Measurements from ENCODE around the gene CALD1.

The CALD1 gene

DNA sequence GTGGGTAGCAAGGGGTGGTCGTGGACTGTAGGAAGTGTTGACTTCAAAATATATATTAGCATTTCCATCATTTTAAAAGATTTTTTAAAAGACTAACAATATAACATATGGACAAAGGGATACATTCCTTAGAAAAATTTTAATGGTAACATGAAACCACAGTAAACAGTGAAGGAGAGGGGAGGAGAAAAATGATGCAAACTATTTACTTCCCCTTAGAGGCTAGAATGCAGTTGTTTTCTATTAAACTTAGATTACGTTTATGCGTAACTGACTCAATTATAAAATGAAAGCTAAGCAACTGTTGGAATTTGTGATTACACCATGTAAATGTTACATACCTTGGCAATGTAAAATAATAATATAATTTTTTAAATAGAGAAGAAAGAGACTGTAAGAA, 41.3 kb downstream of the CALD1 start:
- peaks cover 2% of the 10 kb centered on the region for H3K27me3 ChIP-seq (ENCODE audit: insufficient read depth, poor library complexity, severe bottlenecking)
- no peak overlapping the region for H3K4me3 ChIP-seq (replicated peaks; ENCODE audit: insufficient read depth, low read length)
- no peak overlapping the region for H3K27ac ChIP-seq (replicated peaks)
- no peak for TF ChIP-seq GABPA (IDR thresholded peaks at IDR 0.05; ENCODE audit: low read depth)
- TF ChIP-seq, protein P1, sequence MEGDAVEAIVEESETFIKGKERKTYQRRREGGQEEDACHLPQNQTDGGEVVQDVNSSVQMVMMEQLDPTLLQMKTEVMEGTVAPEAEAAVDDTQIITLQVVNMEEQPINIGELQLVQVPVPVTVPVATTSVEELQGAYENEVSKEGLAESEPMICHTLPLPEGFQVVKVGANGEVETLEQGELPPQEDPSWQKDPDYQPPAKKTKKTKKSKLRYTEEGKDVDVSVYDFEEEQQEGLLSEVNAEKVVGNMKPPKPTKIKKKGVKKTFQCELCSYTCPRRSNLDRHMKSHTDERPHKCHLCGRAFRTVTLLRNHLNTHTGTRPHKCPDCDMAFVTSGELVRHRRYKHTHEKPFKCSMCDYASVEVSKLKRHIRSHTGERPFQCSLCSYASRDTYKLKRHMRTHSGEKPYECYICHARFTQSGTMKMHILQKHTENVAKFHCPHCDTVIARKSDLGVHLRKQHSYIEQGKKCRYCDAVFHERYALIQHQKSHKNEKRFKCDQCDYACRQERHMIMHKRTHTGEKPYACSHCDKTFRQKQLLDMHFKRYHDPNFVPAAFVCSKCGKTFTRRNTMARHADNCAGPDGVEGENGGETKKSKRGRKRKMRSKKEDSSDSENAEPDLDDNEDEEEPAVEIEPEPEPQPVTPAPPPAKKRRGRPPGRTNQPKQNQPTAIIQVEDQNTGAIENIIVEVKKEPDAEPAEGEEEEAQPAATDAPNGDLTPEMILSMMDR (IDR thresholded peaks at IDR 0.05; ENCODE audit: insufficient read depth, low read length), result no peak
- TF ChIP-seq, protein P2, sequence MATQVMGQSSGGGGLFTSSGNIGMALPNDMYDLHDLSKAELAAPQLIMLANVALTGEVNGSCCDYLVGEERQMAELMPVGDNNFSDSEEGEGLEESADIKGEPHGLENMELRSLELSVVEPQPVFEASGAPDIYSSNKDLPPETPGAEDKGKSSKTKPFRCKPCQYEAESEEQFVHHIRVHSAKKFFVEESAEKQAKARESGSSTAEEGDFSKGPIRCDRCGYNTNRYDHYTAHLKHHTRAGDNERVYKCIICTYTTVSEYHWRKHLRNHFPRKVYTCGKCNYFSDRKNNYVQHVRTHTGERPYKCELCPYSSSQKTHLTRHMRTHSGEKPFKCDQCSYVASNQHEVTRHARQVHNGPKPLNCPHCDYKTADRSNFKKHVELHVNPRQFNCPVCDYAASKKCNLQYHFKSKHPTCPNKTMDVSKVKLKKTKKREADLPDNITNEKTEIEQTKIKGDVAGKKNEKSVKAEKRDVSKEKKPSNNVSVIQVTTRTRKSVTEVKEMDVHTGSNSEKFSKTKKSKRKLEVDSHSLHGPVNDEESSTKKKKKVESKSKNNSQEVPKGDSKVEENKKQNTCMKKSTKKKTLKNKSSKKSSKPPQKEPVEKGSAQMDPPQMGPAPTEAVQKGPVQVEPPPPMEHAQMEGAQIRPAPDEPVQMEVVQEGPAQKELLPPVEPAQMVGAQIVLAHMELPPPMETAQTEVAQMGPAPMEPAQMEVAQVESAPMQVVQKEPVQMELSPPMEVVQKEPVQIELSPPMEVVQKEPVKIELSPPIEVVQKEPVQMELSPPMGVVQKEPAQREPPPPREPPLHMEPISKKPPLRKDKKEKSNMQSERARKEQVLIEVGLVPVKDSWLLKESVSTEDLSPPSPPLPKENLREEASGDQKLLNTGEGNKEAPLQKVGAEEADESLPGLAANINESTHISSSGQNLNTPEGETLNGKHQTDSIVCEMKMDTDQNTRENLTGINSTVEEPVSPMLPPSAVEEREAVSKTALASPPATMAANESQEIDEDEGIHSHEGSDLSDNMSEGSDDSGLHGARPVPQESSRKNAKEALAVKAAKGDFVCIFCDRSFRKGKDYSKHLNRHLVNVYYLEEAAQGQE (IDR thresholded peaks at IDR 0.05; ENCODE audit: insufficient replicate concordance, low read depth), result no peak
- no peak for TF ChIP-seq POLR2AphosphoS5 (IDR thresholded peaks at IDR 0.05; ENCODE audit: low read depth)
- no peak for TF ChIP-seq SPI1 (IDR thresholded peaks at IDR 0.05; ENCODE audit: borderline replicate concordance, low read depth)
- no peak for DNase-seq (ENCODE audit: low read depth in 1 of 2, low spot score in 1 of 2)

DNA sequence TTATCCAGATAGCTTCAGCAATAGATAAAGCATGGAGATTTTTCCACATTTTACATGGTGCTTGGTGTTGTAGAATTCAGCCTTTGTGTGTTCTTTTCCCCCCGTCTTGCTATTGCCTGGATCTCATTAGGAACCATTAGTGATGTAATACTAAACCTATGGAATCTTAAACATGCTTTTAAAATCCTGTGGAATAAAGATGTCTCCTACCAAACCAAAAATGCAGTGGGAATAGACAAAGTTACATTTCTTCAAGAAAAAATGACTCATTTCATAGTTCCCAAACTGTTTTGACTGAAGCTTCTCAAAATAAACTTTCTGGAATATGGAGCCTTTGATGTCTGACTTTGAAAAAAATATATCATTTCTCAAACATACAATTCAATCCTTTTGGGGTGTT, 44.0 kb downstream of the CALD1 start:
- Histone ChIP-seq H3K4me3 (replicated peaks; ENCODE audit: insufficient read depth, low read length) (no peak overlapping the region), H3K27ac (replicated peaks) (no peak overlapping the region), H3K27me3 (ENCODE audit: insufficient read depth, poor library complexity, severe bottlenecking) (peaks cover 4% of the 10 kb centered on the region)
- DNase-seq (ENCODE audit: low read depth in 1 of 2, low spot score in 1 of 2), result no peak
- TF ChIP-seq GABPA (IDR thresholded peaks at IDR 0.05; ENCODE audit: low read depth), result no peak
- TF ChIP-seq, protein P1 (IDR thresholded peaks at IDR 0.05; ENCODE audit: insufficient read depth, low read length), result no peak
- TF ChIP-seq, protein P2 (IDR thresholded peaks at IDR 0.05; ENCODE audit: insufficient replicate concordance, low read depth), result no peak
- TF ChIP-seq POLR2AphosphoS5 (IDR thresholded peaks at IDR 0.05; ENCODE audit: low read depth), result no peak

DNA sequence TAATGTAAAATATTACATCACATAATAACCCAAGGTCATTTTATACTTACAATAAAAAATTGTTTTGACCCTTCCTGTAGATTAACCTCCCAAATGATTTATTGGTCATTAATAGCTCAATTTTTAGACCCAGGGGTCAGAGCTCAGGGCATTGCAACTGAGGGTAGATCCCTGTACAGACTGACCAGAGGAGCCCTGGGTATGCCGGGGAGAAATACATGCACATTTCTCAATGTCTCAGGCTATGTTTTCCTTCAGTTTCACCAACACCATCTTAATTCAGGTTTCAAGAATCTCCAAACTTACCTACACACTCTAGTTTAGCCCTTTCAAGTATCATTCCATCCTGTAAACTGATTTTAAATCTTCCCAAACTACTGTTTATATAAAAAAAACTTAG, 46.2 kb downstream of the CALD1 start:
- Histone ChIP-seq H3K4me3 (replicated peaks; ENCODE audit: insufficient read depth, low read length) (no peak overlapping the region), H3K27ac (replicated peaks) (no peak overlapping the region), H3K27me3 (ENCODE audit: insufficient read depth, poor library complexity, severe bottlenecking) (peaks cover 4% of the 10 kb centered on the region)
- DNase-seq (ENCODE audit: low read depth in 1 of 2, low spot score in 1 of 2), result no peak
- TF ChIP-seq POLR2AphosphoS5 (IDR thresholded peaks at IDR 0.05; ENCODE audit: low read depth) (no peak), GABPA (IDR thresholded peaks at IDR 0.05; ENCODE audit: low read depth) (no peak), SPI1 (IDR thresholded peaks at IDR 0.05; ENCODE audit: borderline replicate concordance, low read depth) (no peak)
- TF ChIP-seq, protein P1 (IDR thresholded peaks at IDR 0.05; ENCODE audit: insufficient read depth, low read length), result no peak
- TF ChIP-seq, protein P2 (IDR thresholded peaks at IDR 0.05; ENCODE audit: insufficient replicate concordance, low read depth), result no peak

Measured in HL-60 (cell line).